SH-SY5Y (cell line): Measurements from ENCODE around the gene TRPM5.

Source experiments
- GATA2 ChIP-seq: IDR thresholded peaks from 2 replicates; pipeline ENCODE4 v1.6.1; 2011; ENCODE audit warnings: mild to moderate bottlenecking, low read depth, low read length
- GATA3 ChIP-seq: IDR thresholded peaks from 2 replicates; pipeline ENCODE4 v1.6.1; 2011; ENCODE audit warnings: low read depth, mild to moderate bottlenecking, low read length, moderate library complexity

DNA sequence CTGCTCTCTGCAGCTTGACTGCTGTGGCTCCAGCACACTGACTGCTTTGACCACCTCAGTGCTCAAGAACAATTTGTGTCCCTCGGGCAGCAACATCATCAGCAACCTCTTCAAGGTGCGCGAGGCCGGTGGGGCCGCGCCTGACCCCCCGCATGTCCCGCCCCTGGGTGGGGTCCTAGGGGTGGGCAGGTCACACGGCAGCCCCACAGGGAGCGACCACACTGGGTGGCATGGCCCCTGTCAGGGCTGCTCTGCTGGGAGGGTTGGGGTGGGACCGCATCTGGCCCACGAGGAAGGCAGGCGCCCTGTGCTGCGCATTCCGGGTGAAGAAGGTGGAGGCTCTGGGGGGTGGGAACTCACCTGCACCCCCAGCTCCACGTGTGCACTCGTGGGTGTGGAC, 48.5 kb downstream of the TRPM5 start:
- TF ChIP-seq GATA2 = no peak
- TF ChIP-seq GATA3 = no peak
